Measurements from ENCODE around the gene UGT1A4. TPM values are rescaled to one million over a fixed set of nuclear protein-coding genes. Genes with fewer than 3 reads are reported as not detected.

Gene UGT1A4
- total RNA-seq, 2 donors from 2014 or later = not detected

- no peaks in the 10 kb centered on the region for H3K36me3 ChIP-seq
- H3K4me1 ChIP-seq (replicated peaks) = no peaks in the 10 kb centered on the region
- H3K27me3 ChIP-seq (replicated peaks; ENCODE audit: insufficient read depth) = no peaks in the 10 kb centered on the region
- WGBS = 50% methylated on average over 4 of the region's 4 CpGs
- TF ChIP-seq POLR2AphosphoS5 (IDR thresholded peaks at IDR 0.05) (no peak), CTCF (IDR thresholded peaks at IDR 0.05) (no peak), POLR2A (IDR thresholded peaks at IDR 0.05) (no peak)
- peak; percentile 62 for DNase-seq (ENCODE audit: low spot score)
- no peak overlapping the region for H3K27ac ChIP-seq
- H3K9me3 ChIP-seq = no peaks in the 10 kb centered on the region
- intact Hi-C loops (cut with DNase I) = no loop called here
- H3K4me3 ChIP-seq = no peak overlapping the region
Measured at GRCh38 chr2:233705911-233706506, 12.5 kb upstream of the UGT1A4 start.

GRCh38 chr2:233706720-233707119 is 11.8 kb upstream of the UGT1A4 start:
- DNase-seq (ENCODE audit: low spot score) = no peak
- no peaks in the 10 kb centered on the region for H3K27me3 ChIP-seq (replicated peaks; ENCODE audit: insufficient read depth)
- no peak overlapping the region for H3K27ac ChIP-seq
- TF ChIP-seq POLR2AphosphoS5 (IDR thresholded peaks at IDR 0.05) (no peak), POLR2A (IDR thresholded peaks at IDR 0.05) (no peak), CTCF (IDR thresholded peaks at IDR 0.05) (no peak)
- H3K4me3 ChIP-seq = no peak overlapping the region
- WGBS = 40% methylated on average over 1 of the region's 1 CpG
- H3K9me3 ChIP-seq = no peaks in the 10 kb centered on the region
- no peaks in the 10 kb centered on the region for H3K36me3 ChIP-seq
- intact Hi-C loops (cut with DNase I) = no loop called here
- H3K4me1 ChIP-seq (replicated peaks) = no peaks in the 10 kb centered on the region

- Histone ChIP-seq H3K27ac (no peak overlapping the region), H3K36me3 (no peaks in the 10 kb centered on the region), H3K4me1 (replicated peaks) (no peaks in the 10 kb centered on the region), H3K9me3 (no peaks in the 10 kb centered on the region), H3K4me3 (no peak overlapping the region), H3K27me3 (replicated peaks; ENCODE audit: insufficient read depth) (no peaks in the 10 kb centered on the region)
- intact Hi-C loops (cut with DNase I) = no loop called here
- TF ChIP-seq CTCF (IDR thresholded peaks at IDR 0.05) = no peak
- no peak for TF ChIP-seq POLR2A (IDR thresholded peaks at IDR 0.05)
- TF ChIP-seq POLR2AphosphoS5 (IDR thresholded peaks at IDR 0.05) = no peak
- WGBS = 61% methylated on average over 10 of the region's 10 CpGs
- DNase-seq (ENCODE audit: low spot score) = no peak
Measured at GRCh38 chr2:233707940-233708644, 10.4 kb upstream of the UGT1A4 start.

- no peaks in the 10 kb centered on the region for H3K4me1 ChIP-seq (replicated peaks)
- TF ChIP-seq POLR2A (IDR thresholded peaks at IDR 0.05) (no peak), CTCF (IDR thresholded peaks at IDR 0.05) (no peak), POLR2AphosphoS5 (IDR thresholded peaks at IDR 0.05) (no peak)
- no peaks in the 10 kb centered on the region for H3K36me3 ChIP-seq
- H3K9me3 ChIP-seq = no peaks in the 10 kb centered on the region
- 83% methylated on average over 5 of the region's 5 CpGs for WGBS
- H3K27me3 ChIP-seq (replicated peaks; ENCODE audit: insufficient read depth) = no peaks in the 10 kb centered on the region
- intact Hi-C loops (cut with DNase I) = no loop called here
- no peak for DNase-seq (ENCODE audit: low spot score)
- no peak overlapping the region for H3K4me3 ChIP-seq
- no peak overlapping the region for H3K27ac ChIP-seq
Measured at GRCh38 chr2:233708942-233709341, 9.6 kb upstream of the UGT1A4 start.
